PC-3 (cell line): ENCODE data around the gene MCFD2.

Experiments used
- CTCF ChIP-seq: fragments of 300-600 bp; sonication (generic); conservative IDR thresholded peaks from 2 replicates; pipeline ENCODE4 v1.5.1; 2017; ENCODE audit warnings: antibody characterized with exemption, low read depth, mild to moderate bottlenecking, low read length
- EZH2 ChIP-seq: fragments of 300-600 bp; sonication (generic); IDR thresholded peaks from one replicate; pipeline ENCODE4 v1.6.1; 2017; ENCODE audit warnings: antibody characterized with exemption, mild to moderate bottlenecking, low read length; ENCODE audit not compliant: unreplicated experiment
- EZH2phosphoT487 ChIP-seq: fragments of 300-600 bp; sonication (generic); IDR thresholded peaks from 2 replicates; pipeline ENCODE4 v1.6.1; 2018; ENCODE audit warnings: mild to moderate bottlenecking, antibody characterized with exemption, low read length, borderline replicate concordance

GRCh38 chr2:46862514-46862913, 53.1 kb downstream of the MCFD2 start:
- TF ChIP-seq CTCF (no peak), EZH2 (no peak), EZH2phosphoT487 (no peak)
